Measurements from ENCODE around the gene NDUFS6.
"Not testable (repeated sequence)": the region's sequence is repeated elsewhere in the genome, so short reads cannot be mapped to it uniquely, and the experiment has no call there.

Gene NDUFS6

GRCh38 chr5:1836891-1837880 lies 36.0 kb downstream of the NDUFS6 start:
- Histone ChIP-seq H3K36me3 (ENCODE audit: control insufficient read depth, insufficient read depth, low read length) (no peaks in the 10 kb centered on the region), H3K9me3 (ENCODE audit: control insufficient read depth, low read length) (no peaks in the 10 kb centered on the region), H3K4me1 (ENCODE audit: control insufficient read depth, insufficient read depth, low read length, poor library complexity, severe bottlenecking) (no peaks in the 10 kb centered on the region), H3K27ac (ENCODE audit: low read depth, low read length, severe bottlenecking) (no peak overlapping the region), H3K4me3 (ENCODE audit: extremely low read depth, insufficient read depth, low read length, poor library complexity, severe bottlenecking) (no peak overlapping the region)
- 87 to 89% methylated on average over 27 to 28 of the region's 32 CpGs for WGBS, 2 experiments (ENCODE audit: insufficient coverage in 2 of 2)

GRCh38 chr5:1838013-1838412 lies 36.8 kb downstream of the NDUFS6 start:
- Histone ChIP-seq H3K4me3 (ENCODE audit: extremely low read depth, insufficient read depth, low read length, poor library complexity, severe bottlenecking) (no peak overlapping the region), H3K9me3 (ENCODE audit: control insufficient read depth, low read length) (no peaks in the 10 kb centered on the region), H3K36me3 (ENCODE audit: control insufficient read depth, insufficient read depth, low read length) (no peaks in the 10 kb centered on the region), H3K27ac (ENCODE audit: low read depth, low read length, severe bottlenecking) (no peak overlapping the region), H3K4me1 (ENCODE audit: control insufficient read depth, insufficient read depth, low read length, poor library complexity, severe bottlenecking) (no peaks in the 10 kb centered on the region)
- 78 to 79% methylated on average over 8 of the region's 9 CpGs for WGBS, 2 experiments (ENCODE audit: insufficient coverage in 2 of 2)

GRCh38 chr5:1840071-1840547 lies 38.9 kb downstream of the NDUFS6 start:
- no peak overlapping the region for H3K27ac ChIP-seq (ENCODE audit: low read depth, low read length, severe bottlenecking)
- no peaks in the 10 kb centered on the region for H3K4me1 ChIP-seq (ENCODE audit: control insufficient read depth, insufficient read depth, low read length, poor library complexity, severe bottlenecking)
- 90 to 92% methylated on average over 20 of the region's 20 CpGs for WGBS, 2 experiments (ENCODE audit: insufficient coverage in 2 of 2)
- no peaks in the 10 kb centered on the region for H3K36me3 ChIP-seq (ENCODE audit: control insufficient read depth, insufficient read depth, low read length)
- no peaks in the 10 kb centered on the region for H3K9me3 ChIP-seq (ENCODE audit: control insufficient read depth, low read length)
- no peak overlapping the region for H3K4me3 ChIP-seq (ENCODE audit: extremely low read depth, insufficient read depth, low read length, poor library complexity, severe bottlenecking)

GRCh38 chr5:1840741-1841521 lies 39.7 kb downstream of the NDUFS6 start:
- Histone ChIP-seq H3K4me3 (ENCODE audit: extremely low read depth, insufficient read depth, low read length, poor library complexity, severe bottlenecking) (no peak overlapping the region), H3K27ac (ENCODE audit: low read depth, low read length, severe bottlenecking) (no peak overlapping the region), H3K9me3 (ENCODE audit: control insufficient read depth, low read length) (no peaks in the 10 kb centered on the region), H3K4me1 (ENCODE audit: control insufficient read depth, insufficient read depth, low read length, poor library complexity, severe bottlenecking) (no peaks in the 10 kb centered on the region), H3K36me3 (ENCODE audit: control insufficient read depth, insufficient read depth, low read length) (no peaks in the 10 kb centered on the region)
- WGBS, 2 experiments (ENCODE audit: insufficient coverage in 2 of 2) = 55 to 66% methylated on average over 25 to 29 of the region's 31 CpGs

GRCh38 chr5:1842004-1842819 lies 41.0 kb downstream of the NDUFS6 start:
- WGBS, 2 experiments (ENCODE audit: insufficient coverage in 2 of 2) = 85 to 89% methylated on average over 4 to 8 of the region's 17 CpGs
- no peaks in the 10 kb centered on the region for H3K4me1 ChIP-seq (ENCODE audit: control insufficient read depth, insufficient read depth, low read length, poor library complexity, severe bottlenecking)
- no peaks in the 10 kb centered on the region for H3K36me3 ChIP-seq (ENCODE audit: control insufficient read depth, insufficient read depth, low read length)
- no peaks in the 10 kb centered on the region for H3K9me3 ChIP-seq (ENCODE audit: control insufficient read depth, low read length)
- no peak overlapping the region for H3K4me3 ChIP-seq (ENCODE audit: extremely low read depth, insufficient read depth, low read length, poor library complexity, severe bottlenecking)
- H3K27ac ChIP-seq (ENCODE audit: low read depth, low read length, severe bottlenecking) = no peak overlapping the region

- H3K4me3 ChIP-seq (ENCODE audit: extremely low read depth, insufficient read depth, low read length, poor library complexity, severe bottlenecking); H3K36me3 ChIP-seq (ENCODE audit: control insufficient read depth, insufficient read depth, low read length); H3K9me3 ChIP-seq (ENCODE audit: control insufficient read depth, low read length); H3K27ac ChIP-seq (ENCODE audit: low read depth, low read length, severe bottlenecking); H3K4me1 ChIP-seq (ENCODE audit: control insufficient read depth, insufficient read depth, low read length, poor library complexity, severe bottlenecking): not testable (repeated sequence)
- WGBS, 2 experiments (ENCODE audit: insufficient coverage in 2 of 2) = 80 to 83% methylated on average over 7 of the region's 10 CpGs
Measured at GRCh38 chr5:1843761-1844160, 42.6 kb downstream of the NDUFS6 start.

- Histone ChIP-seq H3K9me3 (ENCODE audit: control insufficient read depth, low read length) (no peaks in the 10 kb centered on the region), H3K27ac (ENCODE audit: low read depth, low read length, severe bottlenecking) (no peak overlapping the region), H3K4me3 (ENCODE audit: extremely low read depth, insufficient read depth, low read length, poor library complexity, severe bottlenecking) (no peak overlapping the region), H3K4me1 (ENCODE audit: control insufficient read depth, insufficient read depth, low read length, poor library complexity, severe bottlenecking) (no peaks in the 10 kb centered on the region), H3K36me3 (ENCODE audit: control insufficient read depth, insufficient read depth, low read length) (no peaks in the 10 kb centered on the region)
- 94 to 95% methylated on average over 5 of the region's 5 CpGs for WGBS, 2 experiments (ENCODE audit: insufficient coverage in 2 of 2)
Measured at GRCh38 chr5:1844708-1845436, 43.7 kb downstream of the NDUFS6 start.

GRCh38 chr5:1845696-1846095 lies 44.5 kb downstream of the NDUFS6 start:
- Histone ChIP-seq H3K36me3 (ENCODE audit: control insufficient read depth, insufficient read depth, low read length) (no peaks in the 10 kb centered on the region), H3K4me1 (ENCODE audit: control insufficient read depth, insufficient read depth, low read length, poor library complexity, severe bottlenecking) (peaks cover 2% of the 10 kb centered on the region), H3K4me3 (ENCODE audit: extremely low read depth, insufficient read depth, low read length, poor library complexity, severe bottlenecking) (no peak overlapping the region), H3K9me3 (ENCODE audit: control insufficient read depth, low read length) (no peaks in the 10 kb centered on the region), H3K27ac (ENCODE audit: low read depth, low read length, severe bottlenecking) (no peak overlapping the region)
- WGBS, 2 experiments (ENCODE audit: insufficient coverage in 2 of 2) = 90 to 92% methylated on average over 1 of the region's 1 CpG

- no peak overlapping the region for H3K27ac ChIP-seq (ENCODE audit: low read depth, low read length, severe bottlenecking)
- no peaks in the 10 kb centered on the region for H3K36me3 ChIP-seq (ENCODE audit: control insufficient read depth, insufficient read depth, low read length)
- peaks cover 10% of the 10 kb centered on the region for H3K4me1 ChIP-seq (ENCODE audit: control insufficient read depth, insufficient read depth, low read length, poor library complexity, severe bottlenecking)
- H3K9me3 ChIP-seq (ENCODE audit: control insufficient read depth, low read length) = no peaks in the 10 kb centered on the region
- WGBS, 2 experiments (ENCODE audit: insufficient coverage in 2 of 2) = 85 to 88% methylated on average over 13 of the region's 13 CpGs
- H3K4me3 ChIP-seq (ENCODE audit: extremely low read depth, insufficient read depth, low read length, poor library complexity, severe bottlenecking) = no peak overlapping the region
Measured at GRCh38 chr5:1846583-1846982, 45.4 kb downstream of the NDUFS6 start.

- no peaks in the 10 kb centered on the region for H3K36me3 ChIP-seq (ENCODE audit: control insufficient read depth, insufficient read depth, low read length)
- peaks cover 11% of the 10 kb centered on the region for H3K4me1 ChIP-seq (ENCODE audit: control insufficient read depth, insufficient read depth, low read length, poor library complexity, severe bottlenecking)
- no peak overlapping the region for H3K27ac ChIP-seq (ENCODE audit: low read depth, low read length, severe bottlenecking)
- 86 to 93% methylated on average over 6 to 8 of the region's 10 CpGs for WGBS, 2 experiments (ENCODE audit: insufficient coverage in 2 of 2)
- no peaks in the 10 kb centered on the region for H3K9me3 ChIP-seq (ENCODE audit: control insufficient read depth, low read length)
- no peak overlapping the region for H3K4me3 ChIP-seq (ENCODE audit: extremely low read depth, insufficient read depth, low read length, poor library complexity, severe bottlenecking)
Measured at GRCh38 chr5:1847056-1847455, 45.8 kb downstream of the NDUFS6 start.
